ENCODE measurements around the gene GMDS.

Gene GMDS

GRCh38 chr6:2203264-2203663 is 42.1 kb downstream of the GMDS start:
- no peak for DNase-seq

DNA sequence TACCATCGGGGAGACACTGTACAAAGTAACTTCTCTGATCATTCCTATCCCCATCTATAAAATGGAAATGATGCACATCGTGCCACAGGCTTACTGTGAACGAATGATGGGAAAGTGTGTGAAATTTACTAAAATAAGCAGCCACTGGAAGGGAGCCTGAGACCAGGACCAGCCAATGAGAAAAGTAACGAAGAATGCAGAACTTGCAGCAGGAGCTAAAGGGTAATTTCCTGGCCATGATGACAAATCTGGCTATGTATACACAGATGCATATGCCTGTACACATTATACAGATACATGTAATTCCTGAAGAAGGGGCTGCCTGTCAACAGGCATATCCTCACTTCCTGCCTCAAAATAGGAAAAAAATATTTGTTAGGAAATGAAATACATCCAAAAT is 47.4 kb downstream of the GMDS start:
- DNase-seq = no peak

- no peak for DNase-seq
Measured at GRCh38 chr6:2197177-2197671, 48.2 kb downstream of the GMDS start.

GRCh38 chr6:2196079-2196679 is 49.2 kb downstream of the GMDS start:
- DNase-seq = peak in 2 of 5 donors; percentile 28 to 32

DNA sequence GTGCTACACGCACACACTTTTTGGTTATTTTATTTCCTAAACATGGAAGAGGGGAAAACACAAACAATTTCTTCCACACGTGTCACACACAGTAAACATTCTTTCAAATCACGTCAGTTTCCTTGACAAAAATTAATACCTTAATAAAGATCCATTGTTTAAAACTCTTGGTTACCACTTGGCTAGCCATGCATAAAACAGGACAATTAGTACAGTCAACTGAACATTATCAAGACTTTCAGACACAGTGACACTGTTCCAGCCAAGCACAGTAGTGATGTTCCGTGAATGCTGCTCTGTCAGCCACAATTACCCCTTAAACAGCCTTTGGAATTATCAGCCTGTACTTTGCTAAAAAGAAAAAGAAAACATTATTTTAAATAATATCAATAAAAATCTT is 50.8 kb downstream of the GMDS start:
- no peak for DNase-seq

DNA sequence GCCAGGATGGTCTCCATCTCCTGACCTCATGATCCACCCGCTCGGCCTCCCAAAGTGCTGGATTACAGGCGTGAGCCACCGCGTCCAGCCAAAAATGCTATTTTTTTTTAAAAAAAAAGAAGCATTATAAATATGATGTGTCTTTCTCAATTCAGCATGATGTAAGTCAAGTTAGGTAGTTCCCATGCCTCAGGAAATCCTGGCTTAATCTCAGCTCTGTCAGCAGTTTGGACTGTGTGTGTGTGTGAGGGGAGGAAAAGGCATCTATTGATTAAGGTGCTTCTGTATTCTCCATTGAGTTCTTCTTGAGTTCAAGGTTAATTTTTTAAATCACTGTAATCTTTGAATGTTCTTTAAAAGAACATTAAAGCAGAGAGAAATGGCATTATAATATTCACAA is 51.5 kb downstream of the GMDS start:
- DNase-seq = no peak

DNA sequence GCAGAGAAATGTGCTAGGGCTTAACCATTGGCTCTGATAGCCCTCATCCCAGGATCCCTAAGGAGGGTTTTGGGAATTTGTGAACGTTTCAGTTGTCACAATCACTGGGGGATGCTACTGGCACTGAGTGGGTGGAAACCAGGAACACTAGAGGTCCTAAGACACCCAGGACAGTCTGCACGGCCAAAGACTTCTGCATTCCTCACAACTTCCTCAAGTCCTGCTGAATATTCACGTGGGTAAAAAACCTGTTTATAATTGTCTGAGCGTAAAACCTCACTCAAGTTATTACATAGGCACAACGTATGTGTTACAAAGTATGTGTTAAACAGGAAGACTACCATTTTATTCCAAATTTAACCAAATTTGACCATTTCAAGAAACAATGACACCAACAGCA is 52.4 kb downstream of the GMDS start:
- DNase-seq = no peak

GRCh38 chr6:2191390-2191740 is 54.0 kb downstream of the GMDS start:
- DNase-seq = no peak

DNA sequence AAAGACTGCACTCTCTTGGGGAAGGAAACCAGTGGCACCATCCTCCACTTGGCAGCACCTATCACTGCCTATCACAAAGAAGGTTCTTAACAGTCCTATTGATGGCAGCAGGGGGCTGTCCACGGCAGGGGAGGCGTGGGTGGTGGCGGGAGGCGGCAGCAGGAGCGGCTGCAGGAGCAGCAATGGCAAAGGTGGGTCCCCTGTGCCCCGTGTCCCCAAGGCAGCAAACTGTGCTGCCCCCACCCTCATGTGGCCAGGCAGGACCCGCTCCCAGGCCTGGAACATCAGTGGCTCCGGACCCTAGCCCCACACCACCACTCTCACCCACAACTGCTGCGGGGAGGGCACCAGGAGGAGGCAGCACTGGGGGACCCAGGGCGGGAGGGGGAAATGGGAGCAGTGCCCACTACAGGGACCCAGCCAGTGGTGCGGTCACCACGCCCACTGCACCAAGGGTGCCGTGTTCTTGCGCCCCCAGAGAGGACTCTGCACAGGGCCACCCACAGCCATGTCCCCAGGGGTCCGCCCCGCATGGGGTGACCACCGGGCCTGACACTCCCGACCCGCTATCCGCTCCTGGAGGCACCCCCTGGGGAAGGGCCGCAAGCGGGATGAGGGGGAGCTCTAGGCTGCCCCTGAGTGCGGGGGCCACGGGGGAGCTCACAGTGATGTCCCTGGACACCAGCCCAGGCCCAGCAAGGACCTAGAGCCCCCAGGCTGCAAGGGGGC is 54.6 kb downstream of the GMDS start:
- DNase-seq = no peak

- DNase-seq = no peak
Measured at GRCh38 chr6:2188856-2189384, 56.5 kb downstream of the GMDS start.

GRCh38 chr6:2188397-2188796 is 57.0 kb downstream of the GMDS start:
- DNase-seq = no peak

- no peak for DNase-seq
Measured at GRCh38 chr6:2187826-2188225, 57.6 kb downstream of the GMDS start.

- DNase-seq = no peak
Measured at GRCh38 chr6:2186516-2186915, 58.9 kb downstream of the GMDS start.

GRCh38 chr6:2185466-2185865 is 59.9 kb downstream of the GMDS start:
- no peak for DNase-seq

- DNase-seq = no peak
Measured at GRCh38 chr6:2184700-2185455, 60.5 kb downstream of the GMDS start.

- no peak for DNase-seq
Measured at GRCh38 chr6:2183752-2184151, 61.7 kb downstream of the GMDS start.

DNA sequence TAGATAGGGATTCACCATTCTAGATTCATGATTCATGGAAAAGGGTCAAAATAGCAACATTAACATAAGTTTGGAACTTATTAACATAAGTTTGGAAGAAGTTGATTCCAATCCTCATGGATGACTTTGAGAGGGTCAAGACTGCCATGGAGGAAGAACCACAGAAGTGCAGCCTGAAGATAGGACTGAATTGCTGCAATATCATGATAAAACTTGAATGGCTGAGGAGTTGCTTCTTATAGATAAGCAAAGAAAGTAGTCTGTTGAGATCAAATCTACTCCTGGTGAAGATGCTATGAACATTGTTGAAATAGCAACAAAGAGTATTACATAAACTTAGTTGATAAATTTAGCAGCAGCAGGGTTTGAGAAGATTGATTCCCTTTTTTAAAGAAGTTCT is 62.2 kb downstream of the GMDS start:
- DNase-seq = no peak

GRCh38 chr6:2182251-2182650 is 63.2 kb downstream of the GMDS start:
- no peak for DNase-seq

DNA sequence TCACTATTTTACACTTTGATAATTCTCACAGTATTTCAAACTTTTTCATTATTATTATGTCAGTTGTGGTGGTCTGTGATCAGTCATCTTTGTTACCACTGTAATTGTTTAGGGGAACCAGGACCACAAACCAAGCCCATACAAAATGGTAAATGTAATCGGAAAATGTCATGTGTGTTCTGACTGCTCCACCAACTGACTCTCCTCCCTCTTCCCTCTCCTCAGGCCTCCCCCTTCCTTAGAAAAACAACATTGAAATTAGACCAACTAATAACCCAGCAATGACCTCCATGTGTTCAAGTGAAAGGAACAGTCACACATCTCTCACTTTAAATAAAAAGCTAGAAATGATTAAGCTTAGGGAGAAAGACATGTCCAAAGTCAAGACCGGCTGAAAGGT is 63.8 kb downstream of the GMDS start:
- no peak for DNase-seq

DNA sequence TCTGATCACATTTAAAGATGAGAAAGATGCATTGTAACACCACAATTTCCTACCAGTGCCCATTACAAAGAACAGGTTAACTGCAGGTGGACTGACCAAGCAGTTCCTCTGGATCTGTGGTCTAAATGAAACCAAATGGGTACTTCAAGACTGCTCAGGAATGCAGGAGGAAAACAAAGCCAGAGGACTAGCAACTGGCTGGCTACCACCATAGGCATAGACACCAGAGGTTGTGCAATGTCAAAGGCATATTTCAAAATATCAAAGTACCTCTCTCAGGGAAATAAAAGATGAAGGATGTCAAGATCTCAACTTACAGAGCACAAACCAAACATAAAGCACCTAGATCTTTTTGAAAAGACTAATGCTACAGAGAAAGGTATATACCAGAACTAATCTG is 65.5 kb downstream of the GMDS start:
- no peak for DNase-seq

DNA sequence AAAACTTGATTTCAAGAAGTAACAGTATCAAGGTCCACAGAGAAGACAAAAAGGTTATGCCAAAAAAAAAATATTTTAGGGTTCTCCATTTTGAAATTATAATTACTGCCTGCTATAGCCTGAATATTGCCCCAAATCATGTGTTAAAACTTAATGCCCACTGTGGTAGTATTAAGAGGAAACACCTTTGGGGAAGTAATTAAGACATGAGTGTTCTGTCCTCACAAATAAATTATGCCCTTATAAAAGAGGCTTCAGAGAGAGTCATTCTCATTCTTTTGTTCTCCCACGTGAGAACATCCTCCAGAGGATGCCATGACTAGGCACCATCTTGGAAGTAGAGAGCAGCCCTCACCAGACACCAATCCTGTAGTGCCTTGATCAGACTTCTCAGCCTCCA is 66.2 kb downstream of the GMDS start:
- no peak for DNase-seq

- DNase-seq = no peak
Measured at GRCh38 chr6:2178125-2178524, 67.3 kb downstream of the GMDS start.

- no peak for DNase-seq
Measured at GRCh38 chr6:2175825-2176224, 69.6 kb downstream of the GMDS start.
